NCI-H774 (cell line): ENCODE data around the gene NOVA1.

Experiments
- DNase-seq: peaks from one replicate; lab custom pipeline; 2025; lab: John Stamatoyannopoulos, UW

The NOVA1 gene

DNA sequence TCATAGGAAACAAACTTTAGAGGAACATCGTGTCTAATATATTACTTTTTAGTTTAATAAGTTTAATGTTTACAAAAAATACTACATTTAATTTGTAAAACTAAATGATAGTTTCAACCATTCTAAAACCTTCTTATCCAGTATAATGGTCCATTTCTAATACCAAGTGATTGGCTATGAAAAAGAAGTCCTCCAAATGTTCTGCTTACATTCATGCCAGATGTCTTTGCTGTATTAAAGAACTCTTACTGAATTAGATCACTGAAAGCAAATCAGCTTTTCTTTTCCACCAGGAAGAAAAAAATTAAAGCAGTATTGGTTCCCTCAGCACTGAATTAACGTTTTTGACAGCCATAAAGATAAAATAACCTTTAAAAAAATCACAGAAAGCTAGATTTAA lies 3.7 kb downstream of the NOVA1 start:
- no peak for DNase-seq

DNA sequence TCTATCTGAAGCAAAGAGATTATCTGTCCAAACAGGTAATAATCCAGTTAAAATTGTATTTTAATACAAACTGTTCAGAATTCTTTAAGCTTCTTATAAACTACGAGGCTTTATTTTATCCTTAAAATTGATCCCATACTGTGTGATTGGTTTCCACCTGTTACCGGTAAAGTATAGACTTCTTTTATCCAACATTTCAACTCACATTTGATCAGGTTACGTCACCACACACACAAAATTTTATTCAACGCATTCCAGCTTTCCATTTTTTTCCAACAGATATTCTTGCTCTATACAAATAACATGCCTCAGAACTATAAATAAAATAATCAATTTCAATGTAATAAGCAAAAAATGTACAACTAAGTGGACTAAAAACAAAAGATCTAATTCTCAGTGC lies 4.5 kb downstream of the NOVA1 start:
- DNase-seq = no peak

GRCh38 chr14:26589925-26590324 lies 7.9 kb downstream of the NOVA1 start:
- no peak for DNase-seq

GRCh38 chr14:26577711-26578110 lies 20.1 kb downstream of the NOVA1 start:
- no peak for DNase-seq

DNA sequence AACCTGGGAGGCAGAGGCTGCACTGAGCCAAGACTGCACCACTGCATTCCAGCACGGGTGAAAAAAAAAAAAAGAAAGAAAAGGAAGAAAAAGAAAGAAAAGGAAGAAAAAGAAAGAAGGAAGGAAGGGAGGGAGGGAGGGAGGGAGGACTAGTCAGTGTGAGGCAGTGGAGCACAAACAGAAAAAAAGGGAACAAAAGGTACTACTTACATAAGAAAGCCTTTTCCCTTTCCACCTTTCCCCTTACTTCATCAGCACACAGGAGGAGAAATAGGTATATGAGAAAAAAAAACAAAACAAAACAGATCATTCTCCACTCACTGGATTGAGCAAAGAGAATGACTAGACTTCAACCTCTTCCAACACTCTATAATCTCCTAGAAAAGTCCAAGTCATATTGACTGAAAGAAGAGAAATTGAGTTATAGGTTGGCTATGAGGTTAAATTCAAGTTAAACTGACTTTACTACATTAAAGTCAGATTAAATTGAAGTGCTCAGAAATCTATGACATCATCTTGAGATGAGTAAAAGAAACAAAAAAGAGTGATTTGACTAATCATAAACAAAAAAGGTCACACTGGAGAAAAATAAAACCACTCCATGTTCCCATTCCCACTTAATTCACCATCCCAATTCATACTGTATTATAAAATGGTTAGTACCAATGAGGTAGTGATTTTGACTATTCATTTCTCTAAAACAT lies 43.6 kb downstream of the NOVA1 start:
- DNase-seq = no peak

DNA sequence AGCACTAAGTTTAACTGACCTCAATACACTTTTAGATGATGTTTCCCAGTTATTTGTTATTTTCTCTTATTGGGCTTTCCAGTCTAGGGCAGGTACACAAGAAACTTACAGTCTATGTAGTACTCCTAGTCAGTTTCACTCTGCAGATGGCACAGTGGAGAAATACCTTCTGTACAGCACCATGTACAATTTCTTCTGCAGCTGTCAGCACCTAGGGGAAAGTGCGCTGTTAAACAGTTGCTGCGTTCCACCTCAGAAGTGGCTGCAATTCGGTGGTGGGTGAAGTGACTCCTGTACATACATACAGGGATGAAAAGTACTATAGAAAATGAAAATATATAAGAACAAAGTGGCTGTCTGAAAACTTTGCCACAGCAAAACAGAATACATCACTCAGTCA lies 48.3 kb downstream of the NOVA1 start:
- DNase-seq = no peak

GRCh38 chr14:26548406-26548805 lies 49.4 kb downstream of the NOVA1 start:
- DNase-seq = no peak

DNA sequence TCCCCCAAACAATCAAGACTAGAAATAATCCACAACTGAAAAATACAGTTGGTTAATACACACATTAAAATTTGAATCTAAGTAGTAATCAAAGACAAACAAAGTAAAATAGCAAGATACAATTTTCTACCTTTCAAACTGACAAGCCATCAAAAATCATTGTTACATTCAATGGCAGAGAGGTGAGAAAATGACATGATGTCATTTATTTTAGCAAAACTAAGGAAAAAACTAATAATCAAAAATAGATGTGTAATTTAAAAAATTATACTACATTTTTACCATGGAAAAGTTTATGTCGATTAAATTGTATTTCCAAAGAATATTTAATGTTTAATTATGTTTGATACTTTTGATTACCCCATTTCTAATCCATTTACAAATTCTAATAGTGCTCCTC lies 59.7 kb downstream of the NOVA1 start:
- no peak for DNase-seq

DNA sequence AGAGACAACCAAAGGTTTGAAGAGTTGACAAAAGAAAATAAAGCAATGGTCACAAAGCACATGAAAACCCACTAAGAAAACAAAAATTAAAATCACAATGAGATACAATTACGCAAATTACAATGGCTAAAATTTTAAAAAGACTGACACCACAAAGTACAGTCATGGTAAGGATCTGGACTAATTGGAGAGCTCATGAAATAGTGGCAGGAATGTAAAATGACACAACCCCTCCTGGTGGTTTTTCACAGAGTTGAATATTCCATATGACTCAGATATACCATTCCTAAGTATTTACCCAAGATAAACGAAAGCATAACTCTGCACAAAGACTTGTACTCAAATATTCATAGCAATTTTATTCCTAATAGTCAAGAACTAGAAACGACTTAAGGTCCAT lies 65.9 kb downstream of the NOVA1 start:
- DNase-seq = no peak

DNA sequence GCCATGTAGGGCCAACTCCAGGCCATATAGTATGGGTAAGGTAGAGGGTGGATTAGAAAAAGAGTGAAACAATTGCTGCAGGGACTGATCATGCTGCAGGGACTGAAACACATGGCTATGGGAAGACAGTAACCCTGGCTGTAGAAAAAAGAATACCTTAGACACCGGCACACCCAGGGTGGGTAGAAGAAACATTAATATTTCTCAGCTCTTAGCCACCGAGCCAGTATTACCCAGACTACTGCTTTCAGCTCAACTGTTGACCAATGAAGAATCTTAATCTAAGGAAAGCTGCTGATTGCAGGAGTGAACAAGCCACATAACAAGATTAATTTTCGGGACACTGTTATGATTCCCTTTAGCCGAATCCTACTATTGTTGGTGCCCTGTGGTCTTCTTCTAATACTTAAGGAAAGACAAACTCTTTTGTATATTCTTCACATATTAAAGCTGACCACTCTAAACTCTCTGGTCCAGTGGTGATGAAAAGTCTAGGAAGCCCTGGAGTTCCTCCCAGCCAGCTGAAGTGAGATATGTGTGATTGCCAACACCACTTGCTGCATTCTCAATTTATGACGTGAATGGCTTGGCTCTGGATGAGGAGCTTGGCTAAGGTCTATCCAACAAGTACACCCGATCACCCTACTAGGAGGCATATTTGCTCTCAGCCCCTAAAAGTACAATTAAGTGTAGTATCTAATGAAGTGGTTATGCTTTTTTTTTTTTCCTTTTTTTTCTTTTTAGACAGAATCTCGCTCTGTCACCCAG lies 69.2 kb downstream of the NOVA1 start:
- no peak for DNase-seq

DNA sequence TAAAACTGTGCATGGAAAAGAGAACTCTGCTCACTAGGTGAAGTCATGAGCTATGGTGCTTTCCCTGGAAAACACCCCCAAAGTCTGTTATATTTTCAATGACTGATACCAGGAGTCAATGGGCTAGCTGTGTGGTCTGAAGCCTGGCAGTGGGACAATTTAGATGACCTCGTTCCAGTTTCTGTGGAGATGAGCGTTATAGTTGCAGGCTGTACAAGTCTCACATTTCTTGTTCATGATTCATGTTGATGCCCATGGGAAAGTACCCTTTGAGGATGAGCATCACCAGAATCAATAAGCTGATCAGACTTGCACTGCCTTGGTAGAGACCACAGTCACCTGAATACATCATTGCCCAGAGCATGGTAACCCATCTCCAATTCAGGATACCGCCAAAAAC lies 70.7 kb downstream of the NOVA1 start:
- no peak for DNase-seq

DNA sequence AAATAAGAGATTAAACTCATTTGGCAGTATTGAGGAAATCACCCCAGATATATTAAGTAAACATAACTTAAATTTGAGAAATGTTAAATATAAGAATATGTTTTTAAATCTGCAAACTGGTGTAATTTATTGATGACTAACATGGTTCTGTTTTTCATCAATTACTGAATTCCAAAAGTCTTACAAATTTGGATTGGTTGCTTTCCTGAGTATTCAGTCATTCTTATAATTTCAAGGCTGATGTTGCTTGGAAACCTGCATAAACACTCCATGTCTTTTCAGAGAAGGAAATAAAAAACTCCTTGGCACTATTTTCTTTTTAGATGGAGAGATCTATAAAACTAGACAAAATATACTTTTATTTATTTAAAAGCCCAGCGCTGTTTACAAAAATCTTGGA lies 71.7 kb downstream of the NOVA1 start:
- DNase-seq = no peak

DNA sequence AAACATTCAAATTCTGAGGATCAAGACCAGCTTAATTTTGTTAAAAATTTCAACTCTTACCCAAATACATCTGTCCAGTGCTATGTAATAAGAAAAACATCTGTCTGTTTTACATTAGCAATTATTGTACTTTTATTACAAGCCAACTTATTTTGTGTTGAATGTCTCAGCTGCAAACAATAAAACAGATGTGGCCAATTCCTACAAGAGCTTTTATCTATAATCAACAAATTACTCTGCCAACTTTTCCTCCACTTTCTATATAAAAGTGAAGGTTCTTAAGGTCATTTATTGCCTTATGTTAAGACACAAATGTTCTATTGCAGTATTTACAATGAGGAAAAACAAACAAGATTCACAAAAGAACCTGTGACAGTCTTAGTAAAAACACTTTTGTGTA lies 72.7 kb downstream of the NOVA1 start:
- DNase-seq = no peak

- DNase-seq = no peak
Observed at GRCh38 chr14:26522967-26523366, 74.9 kb downstream of the NOVA1 start.

GRCh38 chr14:26517771-26518170 lies 80.1 kb downstream of the NOVA1 start:
- DNase-seq = no peak

DNA sequence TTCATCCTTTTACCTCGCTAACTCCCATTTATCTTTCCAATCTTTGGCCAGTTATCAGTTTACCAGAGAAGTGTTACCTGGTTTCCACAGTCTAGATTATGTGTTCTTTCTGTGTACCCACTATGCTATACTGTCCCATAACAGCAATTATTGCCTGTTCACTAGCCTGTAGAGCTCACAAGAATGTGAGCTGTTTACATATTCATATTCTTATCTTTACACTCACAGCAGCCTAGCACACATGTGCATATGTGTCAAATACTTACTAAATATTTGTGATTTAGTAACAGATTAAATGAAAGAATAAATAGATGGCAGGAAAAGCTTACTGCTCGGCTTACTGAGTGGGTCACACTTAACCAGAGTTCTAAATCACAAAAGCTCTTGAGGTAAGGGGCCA lies 97.8 kb downstream of the NOVA1 start:
- DNase-seq = no peak

DNA sequence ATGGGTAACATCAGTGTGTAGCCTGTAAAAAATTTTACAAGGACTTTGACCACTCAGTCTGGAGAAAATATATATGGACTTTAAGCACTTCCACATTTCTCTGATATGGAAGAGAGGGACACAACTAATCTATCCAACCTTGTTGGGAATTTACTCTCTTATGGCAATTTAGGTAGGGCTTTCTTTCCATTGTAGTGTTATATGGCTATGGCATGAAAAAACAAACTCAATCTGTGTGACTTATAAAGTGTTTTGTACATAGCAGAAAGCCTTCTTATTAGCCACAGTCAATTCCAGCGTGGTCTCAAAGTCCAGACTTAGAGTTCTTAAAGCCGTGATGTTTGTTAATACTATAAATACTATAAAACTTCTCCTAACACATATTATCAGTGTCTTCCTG lies 98.3 kb downstream of the NOVA1 start:
- DNase-seq = no peak

GRCh38 chr14:26486922-26487321 lies 110.9 kb downstream of the NOVA1 start:
- no peak for DNase-seq

GRCh38 chr14:26484562-26484961 lies 113.3 kb downstream of the NOVA1 start:
- DNase-seq = no peak

DNA sequence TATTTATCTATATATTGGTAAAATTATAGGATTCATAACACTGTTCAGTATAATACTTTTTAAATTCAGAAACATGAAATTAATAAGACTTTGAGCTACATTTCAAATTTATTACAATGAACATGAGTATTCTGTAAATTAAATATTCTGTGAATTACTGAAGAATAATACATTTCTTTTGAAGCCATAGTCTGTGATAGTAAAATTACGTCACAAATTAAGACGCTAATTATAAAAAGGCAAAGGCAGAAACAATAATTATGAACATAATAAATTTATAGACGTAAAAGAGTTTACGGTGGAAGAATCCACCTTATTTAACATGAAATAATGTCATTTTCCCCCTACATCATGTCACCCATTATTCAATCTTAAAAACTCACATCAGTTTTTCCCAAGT lies 118.9 kb downstream of the NOVA1 start:
- no peak for DNase-seq

DNA sequence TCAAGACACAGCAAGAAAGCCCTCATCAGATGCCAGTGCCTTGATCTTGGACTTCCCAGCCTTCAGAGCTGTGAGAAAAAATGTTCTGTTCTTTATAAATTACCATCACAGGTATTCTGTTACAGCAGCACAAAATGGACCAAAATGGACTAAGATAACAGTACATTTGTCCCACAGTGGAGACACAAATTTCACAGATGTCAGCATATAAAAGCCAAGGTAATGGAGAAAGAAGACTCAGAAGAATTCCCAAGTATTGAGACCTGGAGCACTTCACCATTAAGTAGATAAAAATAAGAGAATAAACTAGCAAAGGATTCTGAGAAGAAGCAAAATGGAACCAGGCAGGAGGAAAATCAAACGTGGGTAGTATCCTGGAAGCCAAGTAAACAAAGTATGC lies 131.0 kb downstream of the NOVA1 start:
- DNase-seq = no peak

DNA sequence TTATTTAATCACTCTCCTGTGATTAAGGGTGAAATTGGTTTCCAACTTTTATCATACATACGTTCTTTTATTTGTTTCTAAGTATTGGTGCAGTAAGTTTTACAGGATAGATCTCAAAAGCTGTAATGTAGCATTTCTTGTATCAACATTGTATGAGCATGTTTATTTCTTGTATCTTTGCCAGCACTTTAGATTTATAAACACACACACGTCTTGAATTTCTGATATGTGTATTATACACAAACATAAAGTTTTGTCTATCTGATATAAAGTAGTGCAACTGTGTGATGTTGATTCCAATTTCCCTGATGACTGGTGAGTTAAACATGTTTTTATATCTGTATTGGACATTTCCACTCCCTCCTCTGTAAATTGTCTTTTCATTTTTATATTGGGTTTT lies 134.7 kb downstream of the NOVA1 start:
- no peak for DNase-seq

GRCh38 chr14:26454105-26454504 lies 143.7 kb downstream of the NOVA1 start:
- DNase-seq = no peak
